GM21423 (cell line): ENCODE data around the gene ATG16L1.

Experiments used
- ATAC-seq: cut with Tn5 transposase; IDR thresholded peaks from one replicate; pipeline ENCODE4 v1.9.1; 2021; ENCODE audit warnings: mild to moderate bottlenecking, moderate library complexity; ENCODE audit not compliant: unreplicated experiment

Gene ATG16L1

DNA sequence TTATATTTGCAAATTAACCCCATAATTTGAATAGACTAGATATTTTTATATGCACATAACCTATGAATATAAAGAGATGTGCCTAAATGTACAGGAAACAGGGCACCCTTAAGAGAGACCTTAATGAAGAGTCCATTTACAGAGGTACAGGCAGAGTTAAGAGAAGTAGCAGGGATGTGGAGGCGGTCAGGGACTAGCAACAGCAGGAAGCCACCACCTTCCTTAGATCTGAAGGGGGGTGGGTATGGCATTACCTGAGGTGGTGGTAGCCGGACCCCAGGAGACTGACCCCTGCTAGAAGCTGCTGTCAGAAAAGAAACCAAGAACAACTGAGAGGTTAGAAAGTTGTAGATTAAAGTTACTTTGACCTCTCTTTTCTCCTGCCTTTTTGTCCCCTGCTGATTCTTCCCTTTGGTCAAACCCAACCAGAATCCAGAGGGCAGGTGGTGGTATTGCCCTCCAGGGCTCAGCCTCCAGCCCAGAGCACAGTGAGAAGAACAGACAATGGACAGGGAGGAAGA lies 24.9 kb upstream of the ATG16L1 start:
- ATAC-seq, result no peak

DNA sequence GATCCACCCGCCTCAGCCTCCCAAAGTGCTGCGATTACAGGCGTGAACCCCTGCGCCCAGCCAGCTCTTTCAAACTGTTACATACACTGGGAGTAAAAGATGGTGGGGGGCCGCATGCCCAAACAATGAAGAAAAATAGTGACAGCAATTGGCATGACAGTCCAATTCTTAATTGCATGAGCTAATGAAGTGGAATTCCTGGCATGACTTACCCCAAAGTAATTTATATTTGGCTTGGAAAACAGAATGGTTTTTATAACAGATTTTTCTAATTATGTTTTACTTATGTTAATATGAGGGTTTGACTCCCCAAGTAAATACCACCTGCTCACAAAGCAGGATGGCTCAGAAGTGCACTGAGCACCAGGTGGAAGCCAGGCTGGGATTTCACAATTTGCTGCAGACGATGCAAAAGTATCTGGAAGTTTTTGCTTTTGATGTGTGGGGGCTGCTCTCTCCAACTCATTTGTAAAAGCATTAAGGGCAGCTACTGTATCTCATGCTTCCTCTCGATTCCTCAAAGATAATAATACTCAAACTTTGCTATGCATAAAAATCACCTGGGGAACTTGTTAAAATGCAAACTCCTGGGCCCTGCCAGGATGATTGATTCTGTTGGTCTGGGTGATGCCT lies 24.0 kb upstream of the ATG16L1 start:
- ATAC-seq, result no peak

DNA sequence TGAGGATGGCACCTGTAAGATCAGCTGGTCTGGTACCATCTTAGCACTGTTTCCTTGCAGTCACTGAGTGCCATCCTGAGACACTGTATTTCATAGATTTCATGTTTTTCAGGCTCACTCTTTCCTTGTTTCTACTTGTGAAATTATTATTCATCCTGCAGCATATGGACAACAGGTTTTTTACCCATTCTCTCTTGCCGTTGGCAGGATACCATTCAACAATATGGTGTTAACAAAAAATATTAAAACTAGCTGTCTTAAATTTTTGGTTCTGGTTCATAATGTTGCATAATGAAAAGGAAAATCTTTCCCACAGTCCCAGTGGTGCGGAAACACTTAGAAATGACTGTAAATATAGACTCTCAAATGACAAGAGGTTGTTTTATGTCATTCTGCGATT lies 23.1 kb upstream of the ATG16L1 start:
- ATAC-seq, result no peak

DNA sequence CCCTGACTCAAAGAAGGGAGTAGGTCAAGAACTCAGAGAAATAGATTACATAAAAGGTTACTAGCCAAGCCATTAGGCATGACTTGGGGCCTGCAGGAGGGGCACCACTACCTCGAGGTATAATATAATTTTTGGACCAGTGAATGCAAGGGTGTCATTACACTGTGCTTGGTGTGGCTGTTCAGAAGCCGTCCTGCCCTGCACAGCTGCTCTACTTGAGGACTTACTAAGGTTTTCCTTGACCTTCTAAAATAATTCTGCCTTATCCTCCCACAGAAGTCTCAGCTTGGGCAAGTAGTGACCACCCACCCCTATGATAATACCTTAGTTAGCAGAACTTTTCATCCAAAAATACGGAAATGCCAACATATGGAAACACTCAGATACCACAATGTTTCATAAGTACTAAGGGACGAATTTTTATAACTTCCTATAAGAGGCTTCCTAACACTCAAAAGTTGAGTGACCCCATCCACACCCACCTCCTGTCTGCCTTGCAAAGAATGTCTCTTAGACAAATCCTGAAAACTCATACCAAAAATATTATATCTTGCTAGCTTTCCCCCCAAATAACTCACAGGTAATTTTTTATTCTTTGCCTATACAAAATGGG lies 17.7 kb upstream of the ATG16L1 start:
- ATAC-seq, result no peak

DNA sequence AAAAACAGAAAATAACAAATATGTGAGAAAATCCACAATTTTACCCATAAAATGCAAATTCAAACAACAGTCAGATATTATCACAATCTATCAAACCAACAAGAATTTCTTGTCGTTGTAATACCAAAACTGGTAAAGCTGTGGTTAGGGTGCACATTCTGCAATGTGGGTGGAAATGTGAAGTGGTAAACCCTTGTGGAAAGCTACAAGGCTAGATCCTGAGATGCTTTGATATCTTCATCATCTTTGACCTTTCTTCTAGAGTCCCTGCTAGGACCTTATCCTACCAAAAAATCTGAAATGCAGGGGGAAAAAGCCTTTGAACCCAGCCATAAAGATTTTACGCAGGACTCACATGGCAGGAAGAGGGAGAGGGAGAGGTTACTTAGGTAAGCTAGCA lies 17.2 kb upstream of the ATG16L1 start:
- no peak for ATAC-seq

DNA sequence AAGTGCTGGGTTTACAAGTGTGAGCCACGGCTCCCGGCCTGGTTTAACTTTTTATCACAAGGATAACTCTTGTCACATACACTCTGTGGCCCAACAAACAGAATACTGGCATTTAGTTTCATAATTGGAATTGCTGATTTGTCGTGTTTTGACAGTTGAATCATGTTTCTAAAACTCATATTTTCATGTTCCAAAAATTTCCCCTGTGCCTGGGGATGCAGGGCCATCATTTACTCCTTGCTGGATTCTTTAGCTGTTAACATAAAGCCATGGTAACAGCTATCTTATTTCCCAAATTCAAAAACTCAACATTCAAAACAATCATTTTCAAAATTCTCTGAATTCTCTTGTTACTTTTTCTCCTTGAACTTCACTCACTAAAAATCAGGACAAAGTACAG lies 16.5 kb upstream of the ATG16L1 start:
- ATAC-seq, result no peak

DNA sequence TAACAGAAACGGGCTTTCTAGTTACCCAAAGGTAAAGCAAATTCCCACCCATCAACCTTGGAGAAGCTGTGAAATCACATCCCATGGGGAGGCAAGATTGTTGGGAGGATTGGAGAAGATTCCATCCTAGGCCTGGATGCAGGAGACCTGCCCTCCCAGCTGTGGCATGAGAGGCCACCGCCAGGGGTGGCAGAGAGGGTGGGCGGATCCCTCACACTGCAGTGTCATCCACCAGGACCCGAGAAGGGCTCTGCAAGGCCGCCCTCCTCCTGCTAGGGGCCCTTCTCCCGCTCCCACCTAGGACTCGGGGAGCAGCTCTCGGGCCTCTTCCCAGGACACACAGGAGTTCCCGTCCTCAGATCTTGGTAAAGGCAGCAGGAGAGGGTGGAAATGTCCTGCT lies 15.5 kb upstream of the ATG16L1 start:
- ATAC-seq, result no peak

DNA sequence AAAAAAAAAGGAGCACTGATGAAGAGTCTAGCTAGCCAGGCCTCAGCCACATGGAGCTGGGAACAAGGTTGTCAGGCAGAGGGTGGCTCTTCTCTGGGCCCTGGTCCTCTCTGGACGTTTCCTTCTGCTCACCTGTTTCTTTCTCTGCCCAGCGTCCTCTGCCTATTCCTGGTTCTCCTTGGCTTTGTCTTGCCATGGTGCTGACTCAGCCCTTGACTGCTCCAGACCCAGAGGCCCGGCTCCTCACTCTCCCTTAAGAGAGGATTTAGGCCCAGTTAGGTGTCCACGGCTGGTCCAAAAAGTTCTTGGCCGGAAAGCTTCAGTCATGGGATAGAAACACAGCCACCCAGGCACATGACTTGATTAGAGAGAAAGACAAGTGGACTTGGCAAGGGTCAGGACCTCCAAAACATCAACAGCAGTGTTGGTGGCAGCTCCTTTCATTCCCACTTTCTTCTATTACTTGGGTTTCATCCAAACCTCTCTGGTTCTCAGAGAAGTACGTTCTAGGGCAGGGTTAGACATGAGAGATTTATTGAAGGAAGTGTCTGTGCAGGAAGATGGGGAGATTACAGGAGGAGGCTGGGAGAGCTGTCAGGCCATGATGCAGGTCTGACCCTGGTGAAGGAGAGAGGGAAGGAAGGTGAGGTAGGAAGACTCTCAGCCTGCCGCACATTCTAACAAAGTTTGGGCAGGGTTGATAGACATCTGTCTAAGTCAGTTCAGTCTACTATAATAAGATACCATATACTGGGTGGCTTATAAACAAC lies 14.5 kb upstream of the ATG16L1 start:
- no peak for ATAC-seq

DNA sequence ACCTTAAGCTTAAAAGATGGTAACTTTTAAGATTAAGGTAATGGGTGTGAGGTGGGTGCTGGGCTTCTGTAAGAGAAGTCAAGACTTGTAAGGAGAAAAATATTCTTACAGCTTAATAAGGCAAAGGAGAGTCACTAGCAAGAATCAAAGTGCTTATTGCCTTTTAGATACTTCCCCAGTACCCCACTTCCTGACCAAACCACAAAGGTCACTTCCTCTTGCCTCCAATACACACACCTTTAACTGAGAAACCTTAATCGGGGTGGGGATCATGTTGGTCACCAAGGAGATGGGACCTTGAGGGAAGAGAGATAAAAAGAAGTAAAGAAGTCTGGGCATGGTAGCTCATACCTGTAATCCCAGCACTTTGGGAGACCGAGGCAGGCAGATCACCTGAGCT lies 10.6 kb upstream of the ATG16L1 start:
- ATAC-seq, result peak; percentile 61

DNA sequence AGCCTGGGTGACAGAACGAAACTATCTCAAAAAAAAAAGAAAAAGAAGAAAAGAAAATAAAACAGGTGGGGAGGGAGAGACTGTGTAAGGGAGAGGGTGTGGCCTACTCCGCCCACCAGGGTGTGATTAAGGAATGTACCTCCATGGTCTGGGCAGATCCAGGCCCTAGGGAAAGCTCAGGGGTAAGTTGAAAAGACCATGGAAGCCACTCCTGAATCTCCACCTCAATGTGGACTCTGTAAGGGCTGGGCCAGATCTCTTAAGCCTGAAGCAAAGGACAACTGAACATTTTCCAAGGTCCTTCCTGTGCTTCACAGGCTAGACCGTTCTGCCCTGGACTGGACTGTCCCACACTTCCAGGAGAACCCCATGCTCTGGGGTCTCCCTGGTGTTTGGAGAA lies 9.7 kb upstream of the ATG16L1 start:
- ATAC-seq, result no peak

DNA sequence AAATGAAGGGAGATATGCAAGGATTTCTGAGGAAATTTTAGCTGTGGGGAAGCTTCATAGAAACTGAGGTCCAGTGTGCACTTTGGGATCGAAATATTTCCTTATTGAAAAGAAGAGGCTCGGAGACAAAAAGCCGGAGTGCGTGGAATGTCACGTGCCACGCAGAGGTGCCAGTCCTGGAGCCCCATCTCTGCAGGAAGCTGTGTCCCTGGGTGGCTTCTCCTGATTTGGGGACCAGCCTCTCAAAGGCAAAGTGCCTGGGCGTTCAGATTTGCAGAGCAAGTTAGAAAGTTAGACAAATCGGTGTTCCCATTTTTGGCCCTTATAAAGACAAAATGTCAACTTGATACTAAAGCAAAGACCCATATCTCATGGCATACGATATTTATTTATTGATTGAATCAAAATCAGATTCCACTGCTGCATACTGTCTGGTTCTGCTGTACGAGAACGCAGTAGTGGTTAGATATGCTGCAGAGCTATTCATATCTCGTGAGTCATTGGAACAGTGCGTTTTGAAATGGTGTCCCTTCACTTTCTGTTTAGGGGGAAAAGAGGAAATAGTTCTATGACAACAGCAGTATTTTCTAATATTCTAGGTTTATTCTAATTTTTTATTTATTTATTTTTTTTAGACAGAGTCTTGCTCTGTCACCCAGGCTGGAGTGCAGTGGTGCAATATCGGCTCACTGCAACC lies 9.1 kb upstream of the ATG16L1 start:
- ATAC-seq, result peak; percentile 39

DNA sequence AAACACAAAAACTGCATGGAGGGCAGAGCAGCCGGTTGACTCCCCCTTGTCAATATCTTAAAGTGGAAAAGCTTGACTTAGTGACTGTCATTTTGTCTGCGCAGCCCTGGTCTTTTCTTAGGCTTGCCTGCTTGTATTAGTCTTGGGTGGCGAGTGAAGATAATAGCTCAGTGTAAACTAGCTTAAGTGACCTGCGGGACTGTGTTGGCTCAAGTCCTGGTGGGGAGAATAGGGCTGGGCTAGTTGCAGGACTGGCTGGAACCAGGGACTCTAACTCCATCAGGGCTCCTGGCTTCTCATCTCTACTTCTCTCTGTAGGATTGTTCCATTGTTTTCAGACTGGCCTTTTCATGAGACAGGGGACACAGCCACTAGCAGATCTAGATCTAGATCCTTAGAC lies 8.1 kb upstream of the ATG16L1 start:
- ATAC-seq, result no peak

DNA sequence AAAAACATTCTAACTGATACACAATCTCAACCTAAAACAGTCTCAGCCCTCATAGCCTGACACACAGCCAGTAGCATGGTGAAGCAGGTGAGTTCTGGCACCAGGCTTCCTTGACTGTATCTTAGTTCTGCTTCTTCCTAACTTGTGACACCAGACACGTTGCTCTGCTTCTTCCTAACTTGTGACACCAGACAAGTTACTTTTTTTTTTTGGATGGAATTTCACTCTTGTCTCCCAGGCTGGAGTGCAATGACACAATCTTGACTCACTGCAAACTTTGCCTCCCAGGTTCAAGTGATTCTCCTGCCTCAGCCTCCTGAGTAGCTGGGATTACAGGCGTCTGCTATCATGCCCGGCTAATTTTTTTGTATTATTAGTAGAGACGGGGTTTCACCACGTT lies 6.7 kb upstream of the ATG16L1 start:
- ATAC-seq, result no peak

DNA sequence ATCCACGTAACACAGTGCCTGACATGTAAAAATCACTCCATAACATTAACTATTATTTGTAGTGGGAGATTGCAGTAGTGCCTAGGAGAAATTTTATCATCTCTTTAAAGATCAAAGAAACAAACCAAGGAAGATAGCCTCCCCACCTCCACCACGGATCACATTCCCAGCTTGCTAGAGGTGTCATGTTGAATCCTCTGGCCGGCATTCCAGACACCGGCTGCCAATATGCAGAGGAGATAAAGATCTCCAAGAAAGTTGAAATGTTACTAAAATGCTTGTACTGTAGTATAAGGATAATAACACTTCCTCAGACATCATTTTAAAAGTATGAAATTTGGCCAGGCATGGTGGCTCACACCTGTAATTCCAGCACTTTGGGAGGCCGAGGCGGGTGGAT lies 6.1 kb upstream of the ATG16L1 start:
- no peak for ATAC-seq

DNA sequence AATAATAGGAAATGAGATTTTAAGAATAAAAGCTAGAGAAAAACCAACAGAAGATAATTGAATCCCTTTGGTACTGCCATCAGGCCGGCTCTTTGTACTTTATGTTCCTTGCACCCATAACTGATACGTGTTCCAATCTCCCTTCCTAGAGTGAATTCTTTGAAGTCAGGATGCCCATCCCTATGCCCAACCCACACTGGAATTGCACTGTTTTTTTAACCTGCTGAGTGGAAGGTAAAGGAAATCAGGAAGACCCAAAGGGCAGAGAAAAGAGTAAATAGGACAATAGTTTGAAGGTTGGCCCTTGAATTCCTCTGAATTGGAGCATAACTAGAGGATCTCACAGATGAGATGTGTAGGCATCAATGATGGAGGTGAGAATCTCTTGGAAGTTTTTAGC lies 4.4 kb upstream of the ATG16L1 start:
- no peak for ATAC-seq

DNA sequence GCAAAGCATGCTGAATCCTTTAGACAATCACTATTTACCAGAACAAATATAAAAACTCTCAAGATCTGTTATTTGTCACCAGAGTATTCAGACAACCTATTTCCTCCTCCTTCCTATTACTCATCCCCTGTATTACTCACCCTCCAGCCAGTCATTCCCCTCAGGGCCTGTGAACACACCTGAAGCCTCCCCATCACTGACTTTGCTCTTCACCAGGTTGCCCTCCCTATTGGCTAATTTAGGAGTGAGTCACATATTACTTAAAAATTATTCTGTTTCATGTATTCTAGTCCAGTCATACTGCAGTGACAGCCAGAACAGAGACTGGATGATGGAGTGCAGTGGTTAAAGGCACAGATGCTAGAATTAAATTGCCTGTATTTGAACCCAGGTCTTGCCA lies 3.7 kb upstream of the ATG16L1 start:
- no peak for ATAC-seq

DNA sequence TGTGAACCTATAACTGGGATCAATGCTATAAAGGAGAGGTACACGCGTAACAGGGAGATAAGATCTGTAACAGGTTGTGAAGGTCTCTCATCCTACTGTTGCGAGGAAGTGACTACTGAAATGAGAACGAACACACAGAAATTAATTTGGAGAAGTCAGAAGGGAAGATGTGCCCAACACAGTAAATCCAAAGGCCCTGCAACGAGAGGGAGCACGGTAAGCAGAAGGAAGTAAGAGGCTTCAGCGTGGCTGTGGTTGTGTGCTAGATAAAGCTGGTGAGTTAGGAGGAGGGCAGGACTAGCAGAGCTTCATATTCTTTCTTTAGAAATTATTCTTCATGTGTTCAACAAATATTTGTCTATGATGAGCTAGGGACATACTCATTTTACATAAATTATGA lies 2.5 kb upstream of the ATG16L1 start:
- ATAC-seq, result no peak

DNA sequence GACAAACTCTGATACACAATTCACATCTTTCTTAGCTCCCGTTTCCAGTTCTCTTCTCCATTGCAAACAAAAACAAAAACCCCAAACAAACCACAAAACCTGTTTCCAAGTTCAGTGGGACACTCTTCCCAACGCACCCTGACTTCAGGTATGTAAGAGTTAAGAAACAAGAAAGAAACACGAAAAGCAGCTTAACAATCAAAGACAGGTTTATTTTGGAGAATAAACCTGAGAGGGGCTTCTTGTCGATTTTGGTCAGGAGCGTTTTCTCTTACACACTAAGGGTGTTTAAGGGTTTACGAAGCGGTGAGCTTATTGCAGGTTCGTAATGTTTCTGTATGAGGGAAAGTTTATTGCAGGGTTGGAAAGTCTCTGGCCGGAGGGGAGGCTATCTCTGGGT lies 905 bp upstream of the ATG16L1 start:
- ATAC-seq, result no peak

DNA sequence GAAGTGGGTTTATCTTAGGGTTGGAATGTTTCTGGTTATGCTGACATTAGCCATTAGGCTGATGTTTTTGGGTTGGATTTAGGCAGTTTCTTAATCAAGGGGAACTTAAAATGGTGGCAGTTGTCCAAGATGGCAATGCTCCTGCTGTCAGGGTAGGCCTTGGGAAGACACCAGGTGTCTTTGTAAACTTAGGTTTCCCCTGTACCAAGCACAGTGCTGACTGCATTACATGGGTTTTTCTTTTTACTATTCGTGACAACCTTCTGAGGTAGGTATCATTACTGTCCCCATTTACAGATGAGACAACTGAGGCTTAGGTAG lies 528 bp upstream of the ATG16L1 start:
- peak; percentile 12 for ATAC-seq

DNA sequence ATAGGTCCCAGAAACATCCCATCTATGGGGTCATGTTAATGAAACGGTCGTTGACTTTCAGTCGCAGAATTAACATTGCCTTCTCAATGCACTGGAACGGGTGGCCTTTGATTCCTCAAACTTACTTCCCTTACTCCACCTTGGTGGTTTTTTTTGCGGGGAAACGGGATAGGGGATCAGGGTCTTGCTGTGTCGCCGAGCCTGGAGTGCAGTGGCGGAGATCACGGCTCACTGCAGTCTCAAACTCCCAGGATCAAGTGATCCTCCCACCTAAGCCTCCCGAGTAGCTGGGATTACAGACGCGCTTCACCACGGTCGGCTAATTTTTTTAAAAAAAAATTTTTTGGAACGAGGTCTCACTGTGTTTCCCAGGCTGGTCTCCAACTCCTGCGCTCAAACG lies 754 bp downstream of the ATG16L1 start:
- ATAC-seq, result no peak

DNA sequence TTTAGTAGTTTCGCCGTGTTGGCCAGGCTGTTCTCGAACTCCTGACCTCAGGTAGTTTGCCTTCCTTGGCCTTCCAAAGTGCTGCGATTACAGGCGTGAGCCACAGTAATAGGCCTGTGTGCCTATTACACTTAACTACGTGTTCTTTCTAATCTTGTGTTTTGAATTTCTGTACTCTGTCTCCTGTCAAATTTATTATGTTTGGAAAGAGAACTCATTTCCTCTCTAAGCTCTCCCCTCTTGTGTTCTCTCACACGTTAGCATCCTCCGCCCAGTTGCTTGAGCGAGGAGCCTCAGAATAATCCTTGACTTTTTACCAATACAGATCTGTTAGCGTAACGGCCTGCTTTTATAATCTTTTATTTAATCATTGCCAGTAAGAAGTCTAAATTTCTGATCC lies 3.7 kb downstream of the ATG16L1 start:
- ATAC-seq, result no peak

DNA sequence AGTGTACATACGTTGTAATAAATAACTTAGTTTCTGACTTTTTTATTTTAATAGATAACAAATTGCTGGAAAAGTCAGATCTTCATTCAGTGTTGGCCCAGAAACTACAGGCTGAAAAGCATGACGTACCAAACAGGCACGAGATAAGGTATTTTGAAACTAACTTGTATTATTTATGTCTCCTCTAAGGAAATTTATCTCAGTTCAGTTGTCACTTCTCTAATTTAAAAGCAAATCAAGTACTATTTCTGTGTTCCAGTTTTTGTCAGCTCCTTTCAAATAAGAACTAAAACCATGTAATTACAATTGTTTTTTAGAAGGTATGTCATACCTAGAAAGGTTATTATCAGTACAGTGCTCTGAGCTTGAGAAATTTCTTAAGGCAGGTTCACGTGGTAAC lies 4.6 kb downstream of the ATG16L1 start:
- no peak for ATAC-seq
